Common myeloid progenitor, CD34-positive (primary cell): ENCODE measurements around the gene ADRA2C. TPM values are rescaled to one million over a fixed set of nuclear protein-coding genes. Genes with fewer than 3 reads are reported as not detected.

ENCODE experiments used
- CTCF ChIA-PET: fragments of 350-600 bp; sonication (Branson Sonifier 250); formaldehyde crosslinking; loops from one replicate; lab custom pipeline; 2021; ENCODE audit warnings: antibody characterized with exemption; lab: Charles Lee
- POLR2A ChIA-PET: fragments of 350-600 bp; sonication (Branson Sonifier 250); formaldehyde crosslinking; loops from one replicate; lab custom pipeline; 2021; ENCODE audit warnings: antibody characterized with exemption; lab: Charles Lee
- DNase-seq, 3 donors: peaks; one replicate each; pipeline versions ENCODE4 v3.0.0 to v3.0.0-alpha.2; 2013
- H3K27ac ChIP-seq, 2 experiments: 1 replicate in 1 of 2; 2 replicates in 1 of 2; pipeline ENCODE4 v1.7.0; 2013; ENCODE audit warnings: inconsistent platforms in 2 of 2, low read length in 2 of 2, mild to moderate bottlenecking in 2 of 2, low read depth in 1 of 2, moderate library complexity in 1 of 2; ENCODE audit not compliant: severe bottlenecking in 2 of 2, insufficient read depth in 1 of 2, poor library complexity in 1 of 2
- H3K27me3 ChIP-seq, 5 experiments: replicated peaks in 2 of 5; 1 replicate in 3 of 5; 2 replicates in 2 of 5; pipeline versions ENCODE4 v1.6.1 to v1.7.0; 2013; ENCODE audit warnings: low read length in 4 of 5, mild to moderate bottlenecking in 2 of 5, moderate library complexity in 2 of 5, inconsistent platforms in 1 of 5; ENCODE audit not compliant: insufficient read depth in 5 of 5, control insufficient read depth in 4 of 5
- H3K36me3 ChIP-seq, 4 experiments: 1 replicate in 2 of 4; 2 replicates in 2 of 4; pipeline versions ENCODE4 v1.6.1 to v1.7.0; 2013; ENCODE audit warnings: low read length in 3 of 4, control low read depth in 1 of 4, mild to moderate bottlenecking in 1 of 4; ENCODE audit not compliant: control insufficient read depth in 4 of 4, insufficient read depth in 4 of 4
- H3K4me1 ChIP-seq, 4 experiments: 1 replicate in 3 of 4; 2 replicates in 1 of 4; pipeline versions ENCODE4 v1.6.1 to v1.7.1; 2013; ENCODE audit warnings: low read length in 3 of 4, mild to moderate bottlenecking in 3 of 4, control low read depth in 1 of 4, inconsistent platforms in 1 of 4, moderate library complexity in 1 of 4; ENCODE audit not compliant: control insufficient read depth in 4 of 4, insufficient read depth in 4 of 4; ENCODE audit errors: control extremely low read depth in 1 of 4
- H3K4me3 ChIP-seq, 7 experiments: 1 replicate in 4 of 7; 2 replicates in 3 of 7; pipeline versions ENCODE4 v1.5.1 to v1.7.0; 2013; ENCODE audit warnings: mild to moderate bottlenecking in 7 of 7, low read length in 6 of 7, moderate library complexity in 6 of 7, inconsistent platforms in 2 of 7, low read depth in 2 of 7, control low read depth in 1 of 7; ENCODE audit not compliant: insufficient read depth in 4 of 7, control insufficient read depth in 1 of 7; ENCODE audit errors: extremely low read depth in 1 of 7
- H3K9me3 ChIP-seq, 5 experiments: 1 replicate in 4 of 5; 2 replicates in 1 of 5; pipeline versions ENCODE4 v1.6.1 to v1.7.1; 2013; ENCODE audit warnings: low read length in 4 of 5, mild to moderate bottlenecking in 2 of 5, inconsistent platforms in 1 of 5, low read depth in 1 of 5, moderate library complexity in 1 of 5; ENCODE audit not compliant: control insufficient read depth in 4 of 5, insufficient read depth in 2 of 5; ENCODE audit errors: control extremely low read depth in 1 of 5
- WGBS: methylation state at CpG from one replicate; pipeline ENCODE4 v1.1.5; 2013; ENCODE audit not compliant: insufficient coverage; 5-methylcytosine and 5-hydroxymethylcytosine counted together
- polyA plus RNA-seq: library from polyadenylated mRNA; unstranded; fragments of 120-200 nt; gene quantifications from one replicate; pipeline ENCODE4 v1.2.1, GENCODE V29; 2013

Gene ADRA2C
- polyA plus RNA-seq = 0.03 TPM

DNA sequence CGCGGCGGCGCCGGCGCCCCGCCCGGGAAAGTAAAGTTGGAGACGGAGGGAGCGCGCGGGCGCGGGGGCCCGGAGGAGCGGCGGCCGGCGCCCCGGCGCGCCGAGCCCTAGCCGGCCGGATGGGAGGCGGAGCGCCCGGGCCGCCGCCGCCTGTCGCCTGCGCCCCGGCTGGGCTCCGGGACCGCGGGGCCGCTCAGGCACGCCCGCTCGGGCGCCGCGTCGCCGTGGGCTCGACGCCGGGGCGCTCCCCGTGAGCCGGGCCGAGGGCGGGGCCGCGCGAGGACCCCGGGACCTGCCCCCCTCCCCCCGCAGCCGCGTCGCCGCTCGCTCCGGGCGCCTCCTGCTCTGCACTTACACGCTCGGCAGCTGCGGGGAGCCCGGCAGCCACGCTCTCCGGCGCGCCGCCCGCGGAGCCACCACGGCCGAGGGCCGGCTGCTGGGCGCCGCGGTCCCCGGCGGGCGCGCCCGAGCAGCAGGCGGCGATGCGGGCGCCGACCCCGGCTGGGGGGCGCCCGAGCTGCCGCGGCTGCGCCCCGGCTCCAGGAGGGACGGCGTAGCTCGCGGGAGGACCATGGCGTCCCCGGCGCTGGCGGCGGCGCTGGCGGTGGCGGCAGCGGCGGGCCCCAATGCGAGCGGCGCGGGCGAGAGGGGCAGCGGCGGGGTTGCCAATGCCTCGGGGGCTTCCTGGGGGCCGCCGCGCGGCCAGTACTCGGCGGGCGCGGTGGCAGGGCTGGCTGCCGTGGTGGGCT lies at the start of gene ADRA2C:
Gene ADRA2C (plus strand): TSS at position 350 of the 749 bp plus-strand sequence. CDS start 222 bp downstream, at position 572.
- peaks cover 0 to 91% (median 22%) of the 10 kb centered on the region in 5 experiments for H3K27me3 ChIP-seq
- CTCF ChIA-PET = interaction anchor here (1.2 to 1.9 kb wide), 3 partner anchors 16 to 114 kb away, joined by 3 to 12 read pairs (median 7); no protein-coding TSS in a partner anchor
- H3K9me3 ChIP-seq = peaks cover 0 to 5% (median 0%) of the 10 kb centered on the region in 5 experiments
- no peaks in the 10 kb centered on the region for H3K36me3 ChIP-seq
- POLR2A ChIA-PET = interaction anchor here (0.7 kb wide), 1 partner anchor 68 kb away, joined by 4 read pairs; no protein-coding TSS in a partner anchor
- H3K4me1 ChIP-seq = peaks cover 0 to 15% (median 6%) of the 10 kb centered on the region in 4 experiments
- H3K27ac ChIP-seq = no peak within 1 kb of the TSS
- H3K4me3 ChIP-seq = peak within 1 kb of the TSS in 5 of 7 experiments; percentile 6 to 61 (median 23)
- 1% methylated on average over 92 of the region's 131 CpGs for WGBS
- peak in 2 of 3 donors; percentile 38 to 44 for DNase-seq

GRCh38 chr4:3716631-3717235 lies 49.5 kb upstream of the ADRA2C start:
- no peaks in the 10 kb centered on the region for H3K4me1 ChIP-seq
- 93% methylated on average over 5 of the region's 10 CpGs for WGBS
- POLR2A ChIA-PET = no interaction called here
- H3K9me3 ChIP-seq = peaks cover 0 to 11% (median 0%) of the 10 kb centered on the region in 5 experiments
- H3K4me3 ChIP-seq = no peak overlapping the region
- H3K27ac ChIP-seq = no peak overlapping the region
- H3K36me3 ChIP-seq = no peaks in the 10 kb centered on the region
- no peak for DNase-seq
- H3K27me3 ChIP-seq = peaks cover 0 to 42% (median 0%) of the 10 kb centered on the region in 5 experiments
- CTCF ChIA-PET = no interaction called here

GRCh38 chr4:3717241-3717640 lies 48.9 kb upstream of the ADRA2C start:
- Histone ChIP-seq H3K4me1 (no peaks in the 10 kb centered on the region), H3K4me3 (no peak overlapping the region), H3K9me3 (peaks cover 0 to 11% (median 0%) of the 10 kb centered on the region in 5 experiments), H3K27me3 (peaks cover 0 to 45% (median 0%) of the 10 kb centered on the region in 5 experiments), H3K27ac (no peak overlapping the region), H3K36me3 (no peaks in the 10 kb centered on the region)
- WGBS = 75% methylated on average over 6 of the region's 6 CpGs
- DNase-seq = no peak
- ChIA-PET POLR2A (no interaction called here), CTCF (no interaction called here)

DNA sequence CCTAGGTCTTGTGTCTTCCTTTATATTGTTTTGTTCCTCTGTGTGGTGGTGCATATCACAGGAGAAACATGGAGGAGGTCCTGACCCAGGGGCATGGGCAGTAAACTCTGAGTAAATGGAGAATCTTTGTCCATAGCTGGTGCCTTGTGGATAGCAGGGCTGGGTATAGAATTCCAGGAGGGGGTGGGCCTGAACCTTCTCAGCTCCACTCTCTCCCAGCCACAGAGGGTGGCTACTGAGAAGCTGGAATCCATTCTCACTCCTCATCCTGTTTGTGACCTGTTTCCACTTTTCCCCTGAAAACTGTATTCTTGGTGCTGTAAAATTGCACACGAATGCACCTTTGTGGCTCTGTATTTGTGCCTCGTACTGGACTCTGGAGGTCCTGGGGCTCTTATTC lies 47.7 kb upstream of the ADRA2C start:
- peaks cover 0 to 11% (median 0%) of the 10 kb centered on the region in 5 experiments for H3K9me3 ChIP-seq
- DNase-seq = no peak
- ChIA-PET POLR2A (no interaction called here), CTCF (no interaction called here)
- no peak overlapping the region for H3K4me3 ChIP-seq
- H3K27ac ChIP-seq = no peak overlapping the region
- H3K27me3 ChIP-seq = peaks cover 0 to 56% (median 4%) of the 10 kb centered on the region in 5 experiments
- H3K36me3 ChIP-seq = no peaks in the 10 kb centered on the region
- WGBS = 80% methylated on average over 2 of the region's 2 CpGs
- H3K4me1 ChIP-seq = no peaks in the 10 kb centered on the region

DNA sequence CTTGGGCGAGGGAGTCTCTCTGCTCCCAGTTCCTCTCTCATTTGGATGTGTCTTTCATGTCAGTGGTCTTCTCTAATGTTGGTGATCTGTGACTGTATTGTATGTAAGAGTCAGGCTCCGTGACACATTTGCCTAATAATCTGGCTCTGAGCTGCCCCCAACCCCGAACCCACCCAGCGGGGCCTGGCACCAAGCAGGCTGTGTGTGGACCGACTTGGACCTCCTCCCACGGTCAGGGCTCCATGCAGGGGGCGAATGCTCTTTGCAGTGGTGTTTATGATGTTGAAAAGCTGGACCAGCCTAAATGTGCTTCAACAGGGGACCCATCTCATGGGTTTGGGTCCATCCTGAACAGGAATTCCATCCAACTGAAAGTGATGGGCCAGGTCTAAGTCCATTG lies 47.0 kb upstream of the ADRA2C start:
- DNase-seq = no peak
- Histone ChIP-seq H3K27ac (no peak overlapping the region), H3K9me3 (peaks cover 0 to 11% (median 0%) of the 10 kb centered on the region in 5 experiments), H3K27me3 (peaks cover 0 to 63% (median 5%) of the 10 kb centered on the region in 5 experiments), H3K36me3 (no peaks in the 10 kb centered on the region), H3K4me1 (no peaks in the 10 kb centered on the region), H3K4me3 (no peak overlapping the region)
- WGBS = 93% methylated on average over 6 of the region's 7 CpGs
- CTCF ChIA-PET = no interaction called here
- POLR2A ChIA-PET = no interaction called here

GRCh38 chr4:3719836-3720235 lies 46.3 kb upstream of the ADRA2C start:
- Histone ChIP-seq H3K27me3 (peaks cover 0 to 70% (median 8%) of the 10 kb centered on the region in 5 experiments), H3K4me3 (no peak overlapping the region), H3K4me1 (no peaks in the 10 kb centered on the region), H3K27ac (no peak overlapping the region), H3K9me3 (peaks cover 0 to 11% (median 0%) of the 10 kb centered on the region in 5 experiments), H3K36me3 (no peaks in the 10 kb centered on the region)
- ChIA-PET POLR2A (no interaction called here), CTCF (no interaction called here)
- 82% methylated on average over 11 of the region's 11 CpGs for WGBS
- DNase-seq = no peak

- Histone ChIP-seq H3K36me3 (no peaks in the 10 kb centered on the region), H3K27me3 (peaks cover 0 to 73% (median 10%) of the 10 kb centered on the region in 5 experiments), H3K4me1 (no peaks in the 10 kb centered on the region), H3K9me3 (peaks cover 0 to 11% (median 0%) of the 10 kb centered on the region in 5 experiments), H3K27ac (no peak overlapping the region), H3K4me3 (no peak overlapping the region)
- 63% methylated on average over 4 of the region's 4 CpGs for WGBS
- ChIA-PET CTCF (no interaction called here), POLR2A (no interaction called here)
- no peak for DNase-seq
Measured at GRCh38 chr4:3720466-3720865, 45.7 kb upstream of the ADRA2C start.
